22Rv1 (cell line): ENCODE data around the gene RICTOR.

ENCODE experiments used
- CTCF ChIP-seq: fragments of 450-650 bp; IDR thresholded peaks from 2 replicates; pipeline ENCODE4 v1.5.1; 2017; ENCODE audit warnings: mild to moderate bottlenecking
- ZFX ChIP-seq: fragments of 450-650 bp; IDR thresholded peaks from 2 replicates; pipeline ENCODE4 v1.6.1; 2017; ENCODE audit warnings: antibody characterized with exemption, borderline replicate concordance

GRCh38 chr5:38997591-38997990 lies 76.6 kb downstream of the RICTOR start:
- TF ChIP-seq ZFX = no peak
- TF ChIP-seq CTCF = no peak
